HepG2 (cell line): Measurements from ENCODE around the gene SPTB. TPM values are rescaled to one million over a fixed set of nuclear protein-coding genes. Genes with fewer than 3 reads are reported as not detected.

Experiments
- ATAC-seq: fragments of 200-7000 bp; cut with Tn5 transposase; 3 replicates; pipeline ENCODE4 v1.9.1; 2020; ENCODE audit warnings: mild to moderate bottlenecking, moderate library complexity
- BruUV-seq: library from RNA; stranded (reverse); fragments of 400-500 nt; replicated peaks from 2 replicates; lab custom pipeline; 2021; lab: Mats Ljungman, UMichigan
- CTCF ChIA-PET: fragments of 300-600 bp; formaldehyde crosslinking; extraction: SDS; loops from one replicate; lab custom pipeline; 2021; ENCODE audit warnings: low total read pairs, inconsistent platforms, low intra/inter-chr PET ratio; lab: Yijun Ruan, JAX
- POLR2A ChIA-PET: fragments of 350-600 bp; sonication (Branson Sonifier 250); formaldehyde crosslinking; loops from one replicate; lab custom pipeline; 2020; ENCODE audit warnings: antibody characterized with exemption, inconsistent platforms; lab: Yijun Ruan, JAX
- DNase-seq: peaks from one replicate; pipeline ENCODE4 v3.0.0-alpha.2; 2015; ENCODE audit warnings: low spot score
- FAIRE-seq: peaks from 3 replicates; lab custom pipeline; 2011; peaks lifted over from hg19 to GRCh38; lab: Jason Lieb, UNC
- H2AFZ ChIP-seq: one replicate; pipeline ENCODE4 v1.6.1; 2011; ENCODE audit warnings: low read length, inconsistent platforms
- H3K27ac ChIP-seq: fragments of 300-600 bp; 3 replicates; pipeline ENCODE4 v1.8.0; 2011; ENCODE audit warnings: mixed run types, mild to moderate bottlenecking, mixed read lengths, low read length, inconsistent platforms; ENCODE audit not compliant: insufficient read depth; ENCODE audit errors: extremely low read length
- H3K27me3 ChIP-seq, 2 experiments: fragments of 200-600 bp in 1 of 2; 2 replicates in 1 of 2; 3 replicates in 1 of 2; pipeline versions ENCODE4 v1.6.0 to v1.8.0; 2011; ENCODE audit warnings: low read length in 2 of 2, mild to moderate bottlenecking in 2 of 2, moderate library complexity in 2 of 2, inconsistent platforms in 1 of 2; ENCODE audit not compliant: insufficient read depth in 2 of 2, control insufficient read depth in 1 of 2
- H3K36me3 ChIP-seq, 2 experiments: fragments of 200-600 bp in 1 of 2; replicated peaks in 1 of 2; 2 replicates in 1 of 2; 3 replicates in 1 of 2; pipeline versions ENCODE4 v1.5.1 to v1.8.0; 2011; ENCODE audit warnings: low read length in 2 of 2, inconsistent platforms in 1 of 2; ENCODE audit not compliant: insufficient read depth in 2 of 2, control insufficient read depth in 1 of 2
- H3K4me1 ChIP-seq: 2 replicates; pipeline ENCODE4 v1.5.1; 2012; ENCODE audit warnings: low read length, inconsistent platforms; ENCODE audit not compliant: insufficient read depth
- H3K4me2 ChIP-seq: 2 replicates; pipeline ENCODE4 v1.6.0; 2011; ENCODE audit warnings: low read depth, low read length, inconsistent platforms
- H3K4me3 ChIP-seq, 3 experiments: fragments of 200-600 bp in 1 of 3; sonication (generic), shearing (Covaris generic) in 1 of 3; replicated peaks in 1 of 3; 2 replicates each; pipeline ENCODE4 v1.5.1; 2011 to 2016; ENCODE audit warnings: low read length in 3 of 3, inconsistent platforms in 2 of 3, low read depth in 2 of 3, mild to moderate bottlenecking in 2 of 3, control low read depth in 1 of 3, mixed read lengths in 1 of 3; ENCODE audit not compliant: insufficient read depth in 1 of 3
- H3K79me2 ChIP-seq: one replicate; pipeline ENCODE4 v1.6.1; 2011; ENCODE audit warnings: low read length, inconsistent platforms; ENCODE audit not compliant: insufficient read depth
- H3K9ac ChIP-seq: 2 replicates; pipeline ENCODE4 v1.6.0; 2011; ENCODE audit warnings: mild to moderate bottlenecking, low read depth, low read length, inconsistent platforms; ENCODE audit not compliant: insufficient read depth
- H3K9me3 ChIP-seq: 2 replicates; pipeline ENCODE4 v1.5.1; 2012; ENCODE audit warnings: mild to moderate bottlenecking, low read length
- H4K20me1 ChIP-seq: 2 replicates; pipeline ENCODE4 v1.6.0; 2011; ENCODE audit warnings: inconsistent platforms, mild to moderate bottlenecking, low read length, moderate library complexity; ENCODE audit not compliant: insufficient read depth
- ASH2L ChIP-seq: fragments of 300-600, 200-600 bp; sonication (generic); IDR thresholded peaks from 2 replicates; pipeline ENCODE4 v1.7.0; 2017; ENCODE audit warnings: low read depth, mild to moderate bottlenecking, moderate library complexity, mixed read lengths, low read length; ENCODE audit not compliant: insufficient read length
- ATF1 ChIP-seq: IDR thresholded peaks from 2 replicates; pipeline ENCODE4 v1.6.1; 2016; ENCODE audit warnings: mild to moderate bottlenecking, control low read depth
- ATF5 ChIP-seq: sonication (generic); formaldehyde crosslinking; IDR thresholded peaks from 2 replicates; pipeline ENCODE4 v1.4.0; 2020; ENCODE audit warnings: mild to moderate bottlenecking, low read depth, missing genetic modification reagents
- BCL6 ChIP-seq: IDR thresholded peaks from 2 replicates; pipeline ENCODE4 v1.6.1; 2016; ENCODE audit warnings: missing genetic modification reagents, missing compliant biosample characterization
- CENPT ChIP-seq: sonication (generic); formaldehyde crosslinking; IDR thresholded peaks from 2 replicates; pipeline ENCODE4 v1.8.0; 2022; ENCODE audit warnings: low read depth, mild to moderate bottlenecking, moderate library complexity, missing genetic modification reagents
- DMAP1 ChIP-seq: IDR thresholded peaks from 2 replicates; pipeline ENCODE4 v1.6.1; 2016
- DPF2 ChIP-seq: sonication (generic); formaldehyde crosslinking; IDR thresholded peaks from 2 replicates; pipeline ENCODE4 v1.4.0; 2020; ENCODE audit warnings: mild to moderate bottlenecking, low read depth, missing genetic modification reagents, borderline replicate concordance
- ETS1 ChIP-seq: sonication (generic); formaldehyde crosslinking; IDR thresholded peaks from 2 replicates; pipeline ENCODE4 v1.4.0; 2020; ENCODE audit warnings: missing genetic modification reagents
- GATAD2A ChIP-seq: IDR thresholded peaks from 2 replicates; pipeline ENCODE4 v1.6.1; 2016
- HOXA9 ChIP-seq: sonication (generic); formaldehyde crosslinking; IDR thresholded peaks from 2 replicates; pipeline ENCODE4 v1.8.1; 2022; ENCODE audit warnings: missing genetic modification reagents, mild to moderate bottlenecking, moderate library complexity, borderline replicate concordance
- KDM3A ChIP-seq: IDR thresholded peaks from 2 replicates; pipeline ENCODE4 v1.6.1; 2018; ENCODE audit warnings: low read depth, missing compliant biosample characterization
- KLF12 ChIP-seq: sonication (generic); formaldehyde crosslinking; IDR thresholded peaks from 2 replicates; pipeline ENCODE4 v1.4.0; 2020; ENCODE audit warnings: missing genetic modification reagents, borderline replicate concordance
- MAZ ChIP-seq, 2 experiments: sonication (generic) in 1 of 2; formaldehyde crosslinking in 1 of 2; IDR thresholded peaks; 2 replicates each; pipeline versions ENCODE4 v1.5.0 to v1.6.1; 2012 to 2020; ENCODE audit warnings: low read depth in 2 of 2, mild to moderate bottlenecking in 2 of 2, borderline replicate concordance in 1 of 2, improper control_type of control experiment in 1 of 2, low read length in 1 of 2, missing genetic modification reagents in 1 of 2, moderate library complexity in 1 of 2
- ZBTB21 ChIP-seq: sonication (generic); formaldehyde crosslinking; IDR thresholded peaks from 2 replicates; pipeline ENCODE4 v1.4.0; 2020; ENCODE audit warnings: missing genetic modification reagents
- ZBTB7A ChIP-seq: sonication (generic); formaldehyde crosslinking; IDR thresholded peaks from 2 replicates; pipeline ENCODE4 v1.8.0; 2022; ENCODE audit warnings: mild to moderate bottlenecking, missing genetic modification reagents
- ZNF20 ChIP-seq: sonication (generic); formaldehyde crosslinking; IDR thresholded peaks from 2 replicates; pipeline ENCODE4 v1.4.0; 2020; ENCODE audit warnings: mild to moderate bottlenecking, moderate library complexity, missing genetic modification reagents
- ZNF350 ChIP-seq: sonication (generic); formaldehyde crosslinking; IDR thresholded peaks from 2 replicates; pipeline ENCODE4 v1.4.0; 2020; ENCODE audit warnings: mild to moderate bottlenecking, low read depth, missing genetic modification reagents, borderline replicate concordance
- WGBS: methylation state at CpG from one replicate; pipeline ENCODE4 v1.1.6; 2017; ENCODE audit warnings: low lambda C conversion rate; 5-methylcytosine and 5-hydroxymethylcytosine counted together
- in situ Hi-C: cut with HindIII; loops from 2 replicates; pipeline ENCODE4 v1.10.0; 2017; ENCODE audit warnings: low pct_unique_long_range_greater_than_20kb; ENCODE audit not compliant: extremely low pct_ligation_motif_present
- intact Hi-C: fragments of 100-400 bp; cut with micrococcal nuclease; formaldehyde crosslinking; loops from one replicate; pipeline ENCODE4 v1.10.0; 2022; ENCODE audit not compliant: unreplicated experiment
- polyA plus RNA-seq, 8 experiments: library from polyadenylated mRNA; depleted of rRNA in 3 of 8; stranded (reverse) in 7 of 8; unstranded in 1 of 8; fragments of >200 nt; fragmentation: Illumina TruSeq in 4 of 8; extraction: Trizol in 4 of 8; gene quantifications; 2 replicates each; pipeline versions ENCODE4 v1.2.1 to v1.2.3, GENCODE V29; 2011 to 2016; ENCODE audit warnings: low read depth in 4 of 8, missing spikeins in 1 of 8, mixed read lengths in 1 of 8; ENCODE audit not compliant: insufficient read depth in 1 of 8
- total RNA-seq, 5 experiments: library from RNA; depleted of rRNA; stranded (reverse); fragments of >200 nt; fragmentation: Illumina TruSeq; extraction: Trizol; gene quantifications; 2 replicates each; pipeline ENCODE4 v1.2.3, GENCODE V29; 2016; ENCODE audit warnings: low read depth in 1 of 5

SPTB gene
- total and polyA plus RNA-seq, 2 of the 13 experiments (the other 11 are each of a cell fraction or from before 2014, with no cell fraction given), result 0.01 to 0.02 TPM

- no peak overlapping the region for H3K4me2 ChIP-seq
- 57% methylated on average over 1 of the region's 1 CpG for WGBS
- POLR2A ChIA-PET, result no interaction called here
- DNase-seq, result no peak
- no peak for ATAC-seq
- no peak for FAIRE-seq
- H3K9me3 ChIP-seq, result no peaks in the 10 kb centered on the region
- peaks cover 32% of the 10 kb centered on the region for H3K4me1 ChIP-seq
- H3K27me3 ChIP-seq, result peaks cover 0 to 40% of the 10 kb centered on the region in 2 experiments; a peak in 4 of 5 replicates
- H3K9ac ChIP-seq, result no peak overlapping the region
- peaks cover 2% of the 10 kb centered on the region for H3K79me2 ChIP-seq
- no peak overlapping the region for H3K4me3 ChIP-seq
- H4K20me1 ChIP-seq, result no peaks in the 10 kb centered on the region
- in situ Hi-C loops, result no loop called here
- no peak overlapping the region for H2AFZ ChIP-seq
- TF ChIP-seq ATF5 (no peak), GATAD2A (no peak), KDM3A (CRISPR knock-in tag) (no peak), ZNF20 (CRISPR knock-in tag) (no peak), MAZ (IDR thresholded peaks at IDR 0.05; ENCODE audit: borderline replicate concordance, low read depth, low read length) (no peak), MAZ (CRISPR knock-in tag; IDR thresholded peaks at IDR 0.05; ENCODE audit: low read depth) (no peak), ZBTB7A (CRISPR knock-in tag) (no peak), ZNF350 (CRISPR knock-in tag) (no peak), DPF2 (no peak), CENPT (CRISPR knock-in tag) (no peak), ZBTB21 (CRISPR knock-in tag) (no peak), HOXA9 (CRISPR knock-in tag) (no peak), ATF1 (CRISPR knock-in tag) (no peak), ETS1 (no peak), ASH2L (no peak), DMAP1 (CRISPR knock-in tag) (no peak), KLF12 (CRISPR knock-in tag) (no peak), BCL6 (CRISPR knock-in tag) (no peak)
- TF ChIP-seq, all 625 proteins: peak for 0
- intact Hi-C loops, result loop anchor here (10.0 kb wide), 1 partner anchor 233 kb away; no protein-coding TSS in a partner anchor
- no TSS peak for BruUV-seq
- Histone ChIP-seq H3K27ac (no peak overlapping the region), H3K36me3 (no peaks in the 10 kb centered on the region)
- CTCF ChIA-PET, result no interaction called here
These were observed 178.0 kb downstream of the SPTB start for GRCh38 chr14:64701660-64702059.
